Astrocyte (in vitro differentiated cells and primary cell): ENCODE measurements around the gene PKNOX2.

Experiments
- CTCF ChIP-seq: IDR thresholded peaks from 2 replicates; pipeline ENCODE4 v1.5.1; 2011; ENCODE audit warnings: low read depth, mild to moderate bottlenecking, inconsistent platforms, low read length, moderate library complexity; ENCODE audit not compliant: insufficient read depth
- EZH2 ChIP-seq: IDR thresholded peaks from 2 replicates; pipeline ENCODE4 v1.6.1; 2012; ENCODE audit warnings: mild to moderate bottlenecking, low read length, inconsistent platforms; ENCODE audit not compliant: insufficient read depth

- no peak for TF ChIP-seq CTCF
- no peak for TF ChIP-seq EZH2
These were observed 132.9 kb downstream of the PKNOX2 start for GRCh38 chr11:125297346-125297915.
